UCSD-AML1 (cell line): ENCODE results near the gene TBX2.

ENCODE experiments used
- DNase-seq: peaks from one replicate; lab custom pipeline; 2025; ENCODE audit not compliant: unreplicated experiment; lab: John Stamatoyannopoulos, UW

Gene TBX2

DNA sequence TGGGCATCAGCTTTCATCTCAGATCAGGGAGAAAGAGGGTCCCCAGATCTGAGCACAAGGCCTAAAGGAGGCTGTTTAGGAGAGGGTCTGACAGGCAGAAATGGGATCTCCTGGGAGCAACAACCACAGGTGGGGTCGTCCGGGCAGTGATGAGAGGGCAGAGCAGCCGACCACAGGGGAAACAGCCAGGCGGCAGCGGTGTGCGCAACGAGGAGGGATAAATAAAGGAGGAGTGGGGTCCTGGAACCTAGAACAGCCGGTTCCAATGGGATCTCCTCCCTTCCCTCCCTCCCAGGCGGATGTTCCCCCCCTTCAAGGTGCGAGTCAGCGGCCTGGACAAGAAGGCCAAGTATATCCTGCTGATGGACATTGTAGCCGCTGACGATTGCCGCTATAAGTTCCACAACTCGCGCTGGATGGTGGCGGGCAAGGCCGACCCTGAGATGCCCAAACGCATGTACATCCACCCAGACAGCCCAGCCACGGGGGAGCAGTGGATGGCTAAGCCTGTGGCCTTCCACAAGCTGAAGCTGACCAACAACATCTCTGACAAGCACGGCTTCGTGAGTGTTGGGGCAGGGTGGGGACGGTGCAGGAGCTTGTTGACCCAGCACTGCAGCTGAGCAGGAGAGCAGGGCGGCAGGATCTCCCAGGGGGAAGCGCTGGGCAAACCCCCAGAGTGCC, 1.9 kb downstream of the TBX2 start:
- no peak for DNase-seq

DNA sequence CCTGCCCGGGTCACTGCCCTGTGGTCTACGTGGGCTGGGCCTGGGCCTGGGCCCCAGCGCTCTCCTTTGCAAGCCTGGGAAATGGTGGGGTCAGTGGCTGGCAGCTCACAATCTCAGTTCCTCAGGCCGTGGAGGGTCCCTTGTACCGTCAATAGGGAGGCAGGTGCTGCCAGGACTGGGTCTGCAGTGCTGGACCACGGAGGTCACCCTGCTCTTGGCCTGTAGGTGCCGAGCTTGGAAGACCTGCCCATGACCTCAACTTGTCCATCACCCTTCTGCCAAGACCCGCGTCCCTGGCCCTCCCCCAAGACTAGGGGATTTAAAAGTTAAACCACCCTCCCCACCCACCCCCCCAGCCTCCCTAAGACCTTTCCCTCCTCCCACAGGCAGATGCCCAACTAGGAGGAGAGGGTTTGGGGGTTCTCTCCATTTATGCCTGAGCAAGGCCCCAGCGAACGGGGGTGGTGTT, 2.5 kb downstream of the TBX2 start:
- DNase-seq: no peak

DNA sequence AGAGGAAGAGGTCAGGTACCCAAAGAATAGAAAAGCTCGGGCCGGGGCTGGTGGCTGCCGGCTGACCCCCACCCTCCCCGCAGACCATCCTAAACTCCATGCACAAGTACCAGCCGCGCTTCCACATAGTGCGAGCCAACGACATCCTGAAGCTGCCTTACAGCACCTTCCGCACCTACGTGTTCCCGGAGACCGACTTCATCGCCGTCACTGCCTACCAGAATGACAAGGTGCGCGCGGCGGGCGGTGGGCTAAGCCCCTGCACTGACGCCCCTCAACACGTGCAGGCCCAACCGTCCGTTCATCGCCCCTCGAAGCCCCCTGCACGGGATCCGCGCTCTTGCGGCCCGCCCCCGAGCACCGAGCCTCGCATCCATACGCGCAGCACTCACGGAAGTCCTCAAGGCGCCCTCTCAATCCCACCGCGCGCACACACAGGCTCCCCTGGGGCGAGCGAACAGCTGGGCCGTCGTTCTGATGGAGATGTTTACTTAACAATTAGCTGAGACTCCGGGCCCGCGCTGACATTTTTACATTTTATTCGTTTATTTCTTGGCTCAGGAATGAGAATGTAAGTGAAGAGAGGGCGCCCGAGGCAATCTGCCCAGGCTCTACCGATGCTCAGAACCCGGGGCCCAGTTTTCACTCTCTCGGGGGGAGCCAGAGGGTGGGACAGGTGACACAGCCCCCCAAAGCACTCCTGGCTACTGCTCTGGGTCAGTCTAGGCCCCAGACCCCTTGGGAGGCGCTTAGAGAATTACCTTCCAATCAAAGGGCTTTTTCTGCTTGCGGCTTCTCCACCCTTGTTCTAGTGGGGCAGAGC, 3.5 kb downstream of the TBX2 start:
- no peak for DNase-seq

DNA sequence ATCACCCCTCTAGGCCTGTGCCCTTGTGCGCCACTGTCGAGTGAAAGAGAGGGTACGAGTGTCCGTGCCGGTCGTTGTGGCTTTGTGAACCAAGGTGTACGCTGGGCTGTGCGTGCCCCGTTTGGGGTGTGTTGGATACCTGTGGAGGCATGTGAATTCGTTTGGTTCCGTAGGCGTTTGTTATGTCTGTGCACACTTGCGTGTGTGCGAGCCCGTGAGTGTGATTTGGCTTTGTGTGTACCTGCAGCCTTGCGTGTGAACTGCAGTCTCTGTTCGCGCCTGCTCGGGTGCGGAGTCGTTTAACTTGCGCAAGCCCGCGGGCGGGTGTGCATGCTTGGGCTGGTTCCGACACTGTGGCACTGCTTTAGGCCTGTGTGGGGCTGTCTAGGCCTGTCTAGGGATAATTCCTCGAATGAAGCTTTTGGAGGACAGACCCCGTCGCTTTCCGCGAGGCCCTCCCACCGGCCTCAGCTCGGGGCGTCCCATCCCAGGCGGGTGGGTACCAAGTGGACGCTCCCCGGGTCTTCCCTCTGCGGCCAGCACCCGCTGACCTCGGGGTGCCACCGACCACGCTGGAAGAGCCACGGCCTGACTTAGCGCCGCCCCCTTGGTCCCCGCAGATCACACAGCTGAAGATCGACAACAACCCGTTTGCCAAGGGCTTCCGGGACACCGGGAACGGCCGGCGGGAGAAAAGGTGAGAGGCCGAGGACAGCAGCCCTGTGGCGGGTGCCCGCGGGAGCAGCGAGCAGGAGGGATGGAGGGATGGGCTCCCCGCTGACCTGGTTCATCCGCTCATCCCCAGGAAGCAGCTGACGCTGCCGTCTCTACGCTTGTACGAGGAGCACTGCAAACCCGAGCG, 4.4 kb downstream of the TBX2 start:
- no peak for DNase-seq

DNA sequence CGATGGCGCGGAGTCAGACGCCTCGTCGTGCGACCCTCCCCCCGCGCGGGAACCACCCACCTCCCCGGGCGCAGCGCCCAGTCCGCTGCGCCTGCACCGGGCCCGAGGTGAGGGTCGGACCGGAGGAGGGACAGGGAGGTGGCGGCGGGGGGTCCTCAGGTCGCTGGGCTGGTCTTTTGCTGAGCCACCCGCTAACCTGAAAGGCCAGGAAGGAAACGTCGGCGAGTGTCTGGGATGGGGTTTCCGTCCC, 4.9 kb downstream of the TBX2 start:
- no peak for DNase-seq

DNA sequence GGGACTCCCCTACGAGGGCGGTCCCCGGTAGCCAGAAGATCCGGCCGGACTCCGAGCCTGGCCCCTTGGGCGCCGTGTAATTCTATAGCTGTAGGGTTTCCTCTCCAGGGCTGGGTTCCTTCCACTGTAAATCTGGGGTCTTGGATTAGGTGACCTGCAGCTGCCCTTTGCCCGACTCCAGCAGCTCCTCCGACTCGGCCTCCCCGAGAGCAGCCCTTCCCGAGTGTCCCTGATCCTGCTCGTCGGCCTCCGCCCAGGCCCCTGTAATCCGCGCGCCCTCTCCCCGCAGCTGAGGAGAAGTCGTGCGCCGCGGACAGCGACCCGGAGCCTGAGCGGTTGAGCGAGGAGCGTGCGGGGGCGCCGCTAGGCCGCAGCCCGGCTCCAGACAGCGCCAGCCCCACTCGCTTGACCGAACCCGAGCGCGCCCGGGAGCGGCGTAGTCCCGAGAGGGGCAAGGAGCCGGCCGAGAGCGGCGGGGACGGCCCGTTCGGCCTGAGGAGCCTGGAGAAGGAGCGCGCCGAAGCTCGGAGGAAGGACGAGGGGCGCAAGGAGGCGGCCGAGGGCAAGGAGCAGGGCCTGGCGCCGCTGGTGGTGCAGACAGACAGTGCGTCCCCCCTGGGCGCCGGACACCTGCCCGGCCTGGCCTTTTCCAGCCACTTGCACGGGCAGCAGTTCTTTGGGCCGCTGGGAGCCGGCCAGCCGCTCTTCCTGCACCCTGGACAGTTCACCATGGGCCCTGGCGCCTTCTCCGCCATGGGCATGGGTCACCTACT, 5.5 kb downstream of the TBX2 start:
- DNase-seq: no peak

DNA sequence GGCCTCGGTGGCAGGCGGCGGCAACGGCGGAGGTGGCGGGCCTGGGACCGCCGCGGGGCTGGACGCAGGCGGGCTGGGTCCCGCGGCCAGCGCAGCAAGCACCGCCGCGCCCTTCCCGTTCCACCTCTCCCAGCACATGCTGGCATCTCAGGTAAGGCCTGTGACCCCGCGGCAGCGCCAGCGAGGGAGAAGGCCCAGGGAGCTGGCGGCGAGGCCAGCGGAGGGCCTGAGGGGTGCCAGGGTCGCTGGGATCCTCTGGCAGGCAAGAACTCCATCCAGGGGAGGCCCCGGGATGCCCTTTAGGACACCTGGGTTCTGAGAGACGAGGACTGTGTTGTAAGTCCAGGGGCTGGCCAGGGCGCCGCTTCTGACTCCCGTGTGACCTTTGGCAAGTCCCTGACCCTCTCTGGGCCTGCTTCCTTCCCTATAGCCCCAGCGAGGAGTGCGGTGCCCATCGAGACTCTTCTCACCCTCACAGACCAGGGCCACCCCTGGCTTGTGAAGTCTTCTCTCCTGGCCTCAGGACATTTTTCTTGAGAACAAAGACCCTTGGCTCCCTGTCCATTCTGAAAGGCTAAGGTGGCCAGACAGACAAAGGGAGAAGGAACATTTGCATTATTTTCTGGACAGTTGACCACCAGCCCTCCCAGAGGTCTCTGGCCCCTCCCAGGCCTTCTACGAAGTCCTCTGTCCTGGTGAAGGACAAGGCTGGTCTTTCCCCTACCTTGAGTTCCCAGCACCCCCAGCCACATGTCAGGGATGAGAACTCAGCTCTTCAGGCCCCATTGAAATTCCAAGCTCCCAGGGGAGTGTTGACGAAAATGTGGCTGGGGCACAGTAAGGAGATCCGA, 6.3 kb downstream of the TBX2 start:
- no peak for DNase-seq

DNA sequence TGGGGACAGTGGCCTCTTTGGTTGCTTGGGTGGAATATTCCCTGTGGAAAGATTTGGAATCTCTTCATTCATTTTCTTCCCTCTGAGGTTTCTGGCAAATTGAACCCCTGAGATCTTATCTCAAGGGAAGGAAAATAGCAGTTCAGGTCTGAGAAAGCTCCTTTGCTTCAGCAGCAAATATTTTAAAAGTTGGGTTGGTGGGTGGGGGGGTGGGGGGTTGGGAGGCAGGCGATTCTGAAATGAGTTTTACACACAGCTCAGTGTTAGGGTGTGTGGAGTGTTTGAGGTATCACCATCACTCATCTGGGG, 6.8 kb downstream of the TBX2 start:
- no peak for DNase-seq

DNA sequence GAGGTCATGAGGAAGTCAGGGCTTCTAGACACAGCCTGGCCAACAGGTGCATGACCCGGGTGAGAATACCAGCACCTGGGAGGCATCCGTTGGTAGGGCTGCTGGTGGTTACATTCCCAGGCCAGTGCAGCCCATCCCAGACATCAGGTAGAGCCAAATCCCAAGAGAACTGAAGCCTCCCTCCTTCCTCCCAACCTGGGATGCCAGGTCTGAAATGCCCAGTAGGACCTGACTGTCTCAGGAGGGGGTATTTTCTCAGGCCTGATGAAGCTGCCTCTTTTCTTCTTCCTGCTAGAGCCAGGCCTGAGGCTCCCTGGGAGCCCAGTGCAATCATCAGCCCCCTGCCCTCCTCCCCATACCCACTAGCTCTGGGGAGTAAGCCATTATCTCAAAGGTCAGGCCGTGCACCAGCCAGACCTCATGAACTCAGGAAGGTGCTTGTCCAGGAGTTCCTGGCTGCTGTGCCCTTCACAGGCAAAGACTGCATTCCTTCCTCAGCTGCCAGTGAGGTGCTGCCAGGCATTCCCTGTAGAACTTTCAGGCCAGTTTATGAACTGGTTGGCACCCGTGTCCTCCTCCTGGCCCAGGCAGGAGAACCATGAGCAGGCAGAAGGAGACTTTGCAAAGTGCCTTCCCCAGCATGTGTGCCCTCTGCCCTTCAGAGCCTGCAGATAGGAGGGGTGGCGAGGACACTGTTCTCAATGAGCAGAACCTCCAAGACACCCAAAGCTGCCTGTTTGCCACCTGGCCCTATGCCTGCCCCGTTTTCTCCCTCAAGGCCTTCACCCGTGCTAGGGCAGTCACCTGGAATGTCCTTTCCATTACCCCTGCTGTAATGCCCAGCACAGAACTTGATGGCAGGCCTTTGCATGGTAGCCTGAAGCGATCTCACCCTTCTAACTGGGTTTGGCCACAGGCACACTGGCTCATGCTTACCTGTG, 7.6 kb downstream of the TBX2 start:
- DNase-seq: no peak

DNA sequence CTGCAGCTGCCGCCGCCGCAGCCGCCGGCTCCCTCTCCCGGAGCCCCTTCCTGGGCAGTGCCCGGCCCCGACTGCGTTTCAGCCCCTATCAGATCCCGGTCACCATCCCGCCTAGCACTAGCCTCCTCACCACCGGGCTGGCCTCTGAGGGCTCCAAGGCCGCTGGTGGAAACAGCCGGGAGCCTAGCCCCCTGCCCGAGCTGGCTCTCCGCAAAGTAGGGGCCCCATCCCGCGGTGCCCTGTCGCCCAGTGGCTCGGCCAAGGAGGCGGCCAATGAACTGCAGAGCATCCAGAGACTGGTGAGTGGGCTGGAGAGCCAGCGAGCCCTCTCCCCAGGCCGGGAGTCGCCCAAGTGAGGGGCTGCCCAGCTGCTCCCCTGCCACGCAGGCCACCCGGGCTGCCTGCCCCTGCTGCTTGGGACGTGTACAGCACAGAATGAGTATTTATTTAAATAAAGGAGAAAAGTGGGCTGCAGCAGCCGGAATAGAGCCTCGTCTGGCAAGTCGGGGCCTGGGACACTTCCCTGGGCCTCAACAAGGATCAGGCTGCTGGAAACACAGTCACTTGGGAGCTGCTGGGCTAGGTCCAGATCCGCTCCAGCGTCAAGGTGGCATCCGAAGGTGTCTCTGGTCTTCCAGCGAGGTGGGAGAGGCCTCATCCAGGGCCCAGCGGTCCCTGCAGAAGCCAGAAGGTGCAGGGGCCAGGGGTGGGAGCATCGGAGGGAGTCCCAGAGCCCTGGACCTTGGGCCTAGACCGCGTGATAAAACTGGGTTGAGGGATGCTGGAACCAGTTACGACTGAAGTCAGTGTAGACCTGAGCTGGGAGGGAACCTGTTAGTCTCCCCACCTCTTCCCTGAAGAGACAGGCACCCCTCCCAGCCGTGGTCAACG, 8.8 kb downstream of the TBX2 start:
- no peak for DNase-seq

DNA sequence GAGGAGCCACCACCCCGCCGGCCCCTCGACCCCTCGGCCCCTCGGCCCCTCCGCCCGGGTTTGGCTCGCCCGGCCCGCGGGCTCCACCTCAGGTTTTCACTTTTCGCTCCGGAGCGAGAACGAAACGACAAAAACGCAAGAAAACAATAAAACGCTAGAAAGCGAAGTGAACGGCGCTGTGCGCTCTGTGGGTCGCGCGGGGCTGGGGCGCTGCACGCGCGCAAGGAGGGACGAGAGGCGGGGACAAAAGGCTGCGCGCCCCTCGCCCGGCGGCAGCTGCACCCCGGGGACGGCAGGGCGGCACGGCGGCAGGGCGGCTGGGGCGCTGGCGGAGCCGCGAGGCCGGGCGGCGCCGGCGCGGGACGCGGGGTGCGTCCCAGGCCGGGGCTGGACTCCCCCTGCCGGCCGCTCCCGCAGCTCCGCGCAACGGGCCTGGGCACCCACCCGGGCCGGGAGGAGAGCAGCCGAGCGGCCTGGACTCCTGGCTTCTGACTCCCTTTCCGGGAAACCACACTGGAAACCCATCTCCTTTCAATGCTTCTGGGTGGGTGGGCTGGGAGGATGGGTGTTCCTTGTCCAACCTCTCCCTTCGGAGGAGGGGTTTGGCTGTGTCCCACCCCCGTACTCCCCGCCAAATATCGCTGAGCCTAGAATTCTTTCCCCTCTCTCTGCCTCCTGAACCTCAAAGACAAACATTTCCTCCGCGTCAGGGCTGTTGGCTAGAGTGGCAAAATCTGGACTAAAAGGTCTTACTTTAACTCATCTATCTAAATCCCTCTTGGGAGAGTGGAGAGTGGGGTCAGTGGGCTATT, 9.9 kb downstream of the TBX2 start:
- peak; percentile 62 for DNase-seq

DNA sequence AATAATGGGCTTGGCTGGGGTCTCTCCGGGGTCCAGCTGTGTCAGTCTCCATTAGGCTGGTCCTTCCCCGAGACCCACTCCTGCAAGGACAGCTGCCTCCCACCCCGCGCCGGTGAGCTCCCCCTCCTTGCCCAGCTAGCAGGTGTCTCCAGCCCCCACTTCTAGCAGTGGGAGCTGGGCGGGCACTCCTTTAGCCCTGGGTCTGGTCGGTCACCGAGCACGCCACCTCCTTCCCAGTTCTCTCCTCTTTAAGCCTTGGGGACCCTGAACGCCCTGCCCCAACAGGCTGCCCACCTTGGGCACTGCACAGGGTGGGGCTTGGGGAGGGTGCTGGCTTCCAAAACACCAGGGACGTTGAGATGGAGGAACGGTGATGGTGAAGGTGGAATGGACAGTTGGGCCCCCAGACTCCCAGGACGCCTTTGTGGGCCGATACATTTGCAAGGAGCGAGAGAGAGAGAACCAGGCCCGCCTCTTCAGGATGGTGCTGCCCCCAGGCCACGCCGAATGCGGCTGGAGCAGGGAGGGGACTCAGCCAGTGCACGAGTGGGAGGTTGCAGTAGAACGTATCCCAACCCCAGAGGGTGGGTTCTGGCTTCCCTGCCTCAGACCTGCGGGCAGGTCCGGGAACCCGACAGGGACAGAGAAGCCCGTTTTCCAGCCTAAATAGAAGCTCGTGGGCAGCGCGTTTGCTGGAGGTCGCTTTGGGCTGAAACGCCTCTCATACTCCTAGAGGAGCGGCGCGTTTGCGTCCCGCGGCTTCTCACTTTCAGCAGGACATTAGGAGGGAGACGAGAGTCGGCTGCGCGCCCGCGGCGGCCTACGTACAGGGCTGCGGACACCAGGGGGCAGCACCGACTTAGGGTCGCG, 10.7 kb downstream of the TBX2 start:
- peak; percentile 60 for DNase-seq

DNA sequence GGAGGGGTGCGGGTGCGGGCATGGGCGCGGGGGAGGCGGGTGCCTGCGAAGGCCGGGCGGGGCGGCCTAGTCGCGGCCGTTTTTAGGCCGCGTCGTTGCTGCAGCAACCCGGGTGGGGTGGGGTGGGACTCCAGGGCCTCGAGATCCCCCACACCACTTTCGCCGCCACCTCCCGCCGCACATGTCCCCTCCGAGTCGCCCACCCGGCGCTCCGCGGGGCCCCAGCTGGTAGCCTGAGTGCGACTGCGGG, 11.3 kb downstream of the TBX2 start:
- DNase-seq: no peak

DNA sequence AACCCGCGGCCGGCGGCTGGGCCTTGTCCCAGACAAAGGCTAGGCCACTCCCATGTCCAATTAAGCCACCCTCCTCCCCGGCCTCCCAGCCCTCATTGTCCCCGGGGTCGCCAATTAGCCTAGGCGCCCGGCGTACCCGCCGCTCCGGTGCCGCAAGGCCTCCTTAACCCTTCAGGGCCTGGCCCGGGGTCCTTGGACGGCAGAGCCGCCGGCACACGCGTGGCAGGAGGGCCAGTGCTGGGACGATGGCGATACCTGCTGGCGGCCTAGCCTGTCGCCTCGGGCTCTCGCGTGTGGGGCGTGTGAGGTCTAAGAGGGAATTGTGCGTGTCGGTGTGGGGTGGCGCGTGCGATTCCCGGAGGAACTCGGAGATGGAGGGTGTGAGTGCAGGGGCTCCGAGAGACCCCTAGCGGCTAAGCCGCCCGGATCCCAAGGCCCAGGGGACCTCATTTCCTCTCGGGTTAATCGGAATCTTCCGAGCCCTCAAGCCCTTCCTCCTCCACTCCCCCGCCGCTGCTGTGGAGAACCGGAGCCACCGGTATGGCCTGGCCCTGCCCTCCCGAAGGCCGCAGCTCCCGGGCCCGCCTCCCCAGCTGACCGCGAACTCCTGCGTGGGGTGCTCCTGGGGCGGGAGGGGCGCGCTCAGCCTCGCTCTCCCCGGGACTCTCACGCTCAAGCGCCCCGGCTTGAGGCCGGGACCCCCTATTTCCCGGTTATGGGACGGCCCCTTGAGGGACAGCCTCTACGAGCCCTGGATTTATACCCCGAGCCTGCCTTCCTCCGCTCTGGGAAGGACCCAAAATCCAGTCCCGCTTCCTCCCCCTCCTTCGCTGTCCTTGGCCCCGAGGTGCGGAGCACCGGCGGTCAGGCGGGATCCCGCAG, 11.9 kb downstream of the TBX2 start:
- DNase-seq: peak; percentile 71

DNA sequence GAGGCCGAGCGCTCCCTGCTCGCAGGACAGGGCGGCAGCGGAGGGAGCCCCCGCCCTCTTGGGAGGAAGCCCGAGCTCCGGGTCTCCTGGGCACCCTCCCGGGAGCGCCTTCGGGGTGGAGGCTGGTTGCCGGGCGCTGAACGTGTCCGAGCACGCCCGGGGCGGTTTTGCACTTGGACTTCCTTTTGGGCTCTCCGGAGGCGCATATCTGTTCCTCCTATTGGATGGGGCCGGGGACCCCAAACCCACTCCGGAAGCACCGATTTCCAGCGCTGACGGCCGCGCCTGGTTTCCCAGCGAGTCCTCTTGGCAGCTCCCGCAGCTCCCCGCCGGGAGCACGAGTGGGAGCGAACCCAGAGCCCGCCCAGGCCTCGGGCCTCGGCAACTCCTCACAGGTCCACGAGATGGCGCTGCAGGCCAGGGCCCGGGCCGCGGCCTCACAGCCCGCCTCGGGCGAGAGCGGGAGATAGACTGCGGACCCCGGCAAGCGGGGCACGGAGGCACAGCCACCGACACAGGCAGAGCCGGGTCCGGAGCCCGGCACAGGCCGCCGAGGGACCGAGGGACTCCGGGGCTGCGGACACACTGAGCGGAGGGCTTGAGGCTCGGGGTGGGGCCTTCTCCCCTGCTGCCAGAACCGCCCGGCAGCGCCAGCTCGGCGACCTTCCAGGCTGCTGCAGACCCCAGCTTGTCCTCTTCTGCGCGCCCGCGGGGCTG, 12.7 kb downstream of the TBX2 start:
- DNase-seq: peak; percentile 84
